Thoracic aorta (tissue), 2 donors: Measurements from ENCODE around the gene SHC4. TPM values are rescaled to one million over a fixed set of nuclear protein-coding genes. Genes with fewer than 3 reads are reported as not detected.

Experiments used
- ATAC-seq: fragments of 150-250 bp; one replicate; pipeline ENCODE4 v1.8.0; 2017; ENCODE audit warnings: low read depth; ENCODE audit not compliant: insufficient number of reproducible peaks, low FRiP score
- DNase-seq: peaks from one replicate; pipeline ENCODE4 v3.0.0-alpha.2; 2020; ENCODE audit warnings: low spot score
- H3K27ac ChIP-seq, 2 donors: fragments of 200-600 bp; sonication (generic); 1 replicate in 1 of 2; 2 replicates in 1 of 2; pipeline ENCODE4 v1.5.1; 2016; ENCODE audit warnings: mild to moderate bottlenecking in 2 of 2, moderate library complexity in 2 of 2
- H3K27me3 ChIP-seq: fragments of 200-600 bp; sonication (generic); replicated peaks from 2 replicates; pipeline ENCODE4 v1.6.0; 2016; ENCODE audit warnings: mild to moderate bottlenecking; ENCODE audit not compliant: insufficient read depth
- H3K36me3 ChIP-seq: fragments of 200-600 bp; sonication (generic); one replicate; pipeline ENCODE4 v1.5.1; 2016
- H3K4me1 ChIP-seq, 2 donors: fragments of 200-600 bp; sonication (generic); 1 replicate in 1 of 2; 2 replicates in 1 of 2; pipeline versions ENCODE4 v1.5.1 to v1.6.0; 2016; ENCODE audit warnings: low read depth in 2 of 2, mild to moderate bottlenecking in 1 of 2; ENCODE audit not compliant: control insufficient read depth in 1 of 2
- H3K4me3 ChIP-seq: fragments of 200-600 bp; sonication (generic); 2 replicates; pipeline ENCODE4 v1.5.1; 2016; ENCODE audit warnings: mild to moderate bottlenecking
- H3K9me3 ChIP-seq: fragments of 200-600 bp; sonication (generic); 2 replicates; pipeline ENCODE4 v1.5.1; 2016
- CTCF ChIP-seq: fragments of 200-600 bp; sonication (generic); IDR thresholded peaks from one replicate; pipeline ENCODE4 v1.5.1; 2019; ENCODE audit warnings: antibody characterized with exemption
- total RNA-seq, 2 donors: library from RNA; depleted of rRNA; stranded (reverse); fragments of >200 nt; gene quantifications; one replicate each; pipeline versions ENCODE4 v1.1.0 to v1.2.3, GENCODE V29; 2016

Gene SHC4
- total RNA-seq, 2 donors from 2014 or later = 13.8 to 16.1 TPM

- Histone ChIP-seq H3K4me1 (no peaks in the 10 kb centered on the region), H3K9me3 (no peaks in the 10 kb centered on the region), H3K36me3 (no peaks in the 10 kb centered on the region), H3K27me3 (no peaks in the 10 kb centered on the region), H3K27ac (no peak overlapping the region), H3K4me3 (no peak overlapping the region)
- TF ChIP-seq CTCF = no peak
- ATAC-seq = no peak
- no peak for DNase-seq
These were observed 25.8 kb downstream of the SHC4 start for GRCh38 chr15:48937886-48938285.

DNA sequence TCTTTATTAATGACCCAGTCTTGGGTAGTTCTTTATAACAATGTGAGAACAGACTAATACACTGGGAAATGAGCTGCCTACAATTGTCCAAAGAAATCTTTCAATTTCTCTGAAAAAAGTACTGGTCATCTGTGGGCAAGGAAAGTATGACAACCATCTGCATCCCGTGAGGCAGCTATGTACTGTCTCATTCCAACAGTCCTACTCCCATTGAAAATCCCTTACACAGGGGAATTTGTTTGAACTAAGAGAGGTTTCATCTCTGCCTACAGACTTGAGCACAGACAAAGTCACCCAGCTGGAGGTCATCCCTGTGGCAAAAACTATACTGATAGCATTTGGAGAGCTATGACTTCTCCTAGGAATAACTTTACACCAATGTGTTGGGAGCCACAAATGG, 27.1 kb downstream of the SHC4 start:
- no peaks in the 10 kb centered on the region for H3K4me1 ChIP-seq
- ATAC-seq = no peak
- no peak for DNase-seq
- TF ChIP-seq CTCF = no peak
- H3K27me3 ChIP-seq = no peaks in the 10 kb centered on the region
- no peaks in the 10 kb centered on the region for H3K9me3 ChIP-seq
- no peak overlapping the region for H3K27ac ChIP-seq
- H3K36me3 ChIP-seq = no peaks in the 10 kb centered on the region
- H3K4me3 ChIP-seq = no peak overlapping the region

- H3K4me1 ChIP-seq = no peaks in the 10 kb centered on the region
- H3K27ac ChIP-seq = no peak overlapping the region
- H3K9me3 ChIP-seq = no peaks in the 10 kb centered on the region
- TF ChIP-seq CTCF = no peak
- ATAC-seq (no peak), DNase-seq (no peak)
- no peaks in the 10 kb centered on the region for H3K36me3 ChIP-seq
- no peaks in the 10 kb centered on the region for H3K27me3 ChIP-seq
- H3K4me3 ChIP-seq = no peak overlapping the region
These were observed 28.5 kb downstream of the SHC4 start for GRCh38 chr15:48935236-48935635.

GRCh38 chr15:48930735-48931134, 33.0 kb downstream of the SHC4 start:
- no peak for TF ChIP-seq CTCF
- H3K9me3 ChIP-seq = no peaks in the 10 kb centered on the region
- H3K4me3 ChIP-seq = no peak overlapping the region
- DNase-seq (no peak), ATAC-seq (no peak)
- no peaks in the 10 kb centered on the region for H3K27me3 ChIP-seq
- H3K36me3 ChIP-seq = no peaks in the 10 kb centered on the region
- H3K4me1 ChIP-seq = peaks cover 0 to 4% of the 10 kb centered on the region in 2 donors
- H3K27ac ChIP-seq = no peak overlapping the region

DNA sequence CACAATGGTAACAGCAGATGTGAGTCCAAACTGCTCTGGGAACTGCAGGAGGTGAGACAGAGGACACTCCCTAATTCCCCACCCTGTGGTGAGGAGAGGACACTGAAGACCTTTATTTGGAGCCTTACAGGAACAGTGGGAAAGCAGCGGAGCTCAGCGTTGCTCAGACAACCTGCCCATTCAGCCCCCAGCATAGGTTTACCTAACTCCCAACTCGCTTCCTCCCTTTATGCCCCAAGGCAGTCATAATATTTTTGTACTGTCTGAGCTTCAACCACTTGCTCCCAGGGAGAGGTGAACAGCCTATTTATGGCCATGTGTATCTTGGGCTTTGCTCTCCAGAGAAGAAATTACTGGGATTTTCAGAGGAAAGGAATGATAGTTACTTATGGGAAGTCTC, 34.1 kb downstream of the SHC4 start:
- Histone ChIP-seq H3K4me1 (peaks cover 0 to 4% of the 10 kb centered on the region in 2 donors), H3K4me3 (no peak overlapping the region), H3K36me3 (no peaks in the 10 kb centered on the region), H3K9me3 (no peaks in the 10 kb centered on the region), H3K27me3 (no peaks in the 10 kb centered on the region), H3K27ac (peak overlapping the region in 1 of 2 donors; percentile 15)
- ATAC-seq (no peak), DNase-seq (no peak)
- no peak for TF ChIP-seq CTCF
